HepG2 (cell line): ENCODE results near the gene KMT2A.

ENCODE experiments used
- ELF1 ChIP-seq: sonication (generic); formaldehyde crosslinking; IDR thresholded peaks from 2 replicates; pipeline ENCODE4 v1.4.0; 2020; ENCODE audit warnings: missing genetic modification reagents
- EP300 ChIP-seq, 3 experiments: sonication (generic) in 1 of 3; formaldehyde crosslinking in 1 of 3; IDR thresholded peaks; 2 replicates each; pipeline versions ENCODE4 v1.5.1 to v1.6.1; 2011 to 2020; ENCODE audit warnings: low read depth in 2 of 3, low read length in 2 of 3, borderline replicate concordance in 1 of 3, improper control_type of control experiment in 1 of 3, mild to moderate bottlenecking in 1 of 3, missing genetic modification reagents in 1 of 3, moderate library complexity in 1 of 3
- HMGXB3 ChIP-seq: sonication (generic); formaldehyde crosslinking; IDR thresholded peaks from 2 replicates; pipeline ENCODE4 v1.4.0; 2020; ENCODE audit warnings: missing genetic modification reagents, borderline replicate concordance
- POLR2AphosphoS5 ChIP-seq: IDR thresholded peaks from 2 replicates; pipeline ENCODE4 v1.6.1; 2012; ENCODE audit warnings: low read depth, low read length
- TFAP4 ChIP-seq: sonication (generic); IDR thresholded peaks from 2 replicates; pipeline ENCODE4 v1.6.1; 2016; ENCODE audit warnings: low read depth, borderline replicate concordance
- ZBTB8A ChIP-seq: sonication (generic); formaldehyde crosslinking; IDR thresholded peaks from 2 replicates; pipeline ENCODE4 v1.4.0; 2020; ENCODE audit warnings: mild to moderate bottlenecking, low read depth, missing genetic modification reagents, borderline replicate concordance
- ZNF143 ChIP-seq: sonication (generic); formaldehyde crosslinking; IDR thresholded peaks from 2 replicates; pipeline ENCODE4 v1.4.0; 2020; ENCODE audit warnings: missing genetic modification reagents
- ZNF616 ChIP-seq: sonication (generic); formaldehyde crosslinking; IDR thresholded peaks from 2 replicates; pipeline ENCODE4 v1.5.0; 2020; ENCODE audit warnings: low read depth, mild to moderate bottlenecking, missing genetic modification reagents
- ZNF75D ChIP-seq: sonication (generic); formaldehyde crosslinking; IDR thresholded peaks from 2 replicates; pipeline ENCODE4 v1.8.1; 2023; ENCODE audit warnings: missing genetic modification reagents, mild to moderate bottlenecking, borderline replicate concordance

GRCh38 chr11:118572061-118572980 is 136.0 kb downstream of the KMT2A start, which contains the start of gene ARCN1:
- TF ChIP-seq ZNF75D (CRISPR knock-in tag) (no peak), ELF1 (peak; percentile 66), EP300 (IDR thresholded peaks at IDR 0.05; ENCODE audit: low read depth in 2 of 2, low read length in 2 of 2) (no peak), EP300 (CRISPR knock-in tag; IDR thresholded peaks at IDR 0.05; ENCODE audit: borderline replicate concordance) (no peak), ZNF143 (no peak; the same call in 1 of the 2 replicates), TFAP4 (peak; percentile 70; the same call in 1 of the 2 replicates), POLR2AphosphoS5 (peak; percentile 85), ZBTB8A (CRISPR knock-in tag) (no peak; the same call in 1 of the 2 replicates), ZNF616 (CRISPR knock-in tag) (no peak), HMGXB3 (CRISPR knock-in tag) (no peak)
